Activated naive CD4-positive, alpha-beta T cell treated with anti-CD3 and anti-CD28 coated beads, Interleukin-2, amount 50 U/mL, for 24 hours (primary cell): ENCODE results near the gene PARD6A.

Source experiments
- H3K27ac Mint-ChIP-seq: one replicate; pipeline ENCODE4 v1.8.0; 2021; ENCODE audit warnings: mild to moderate bottlenecking, mixed read lengths
- H3K27me3 Mint-ChIP-seq: one replicate; pipeline ENCODE4 v1.8.0; 2021; ENCODE audit warnings: mixed read lengths
- H3K36me3 Mint-ChIP-seq: one replicate; pipeline ENCODE4 v1.8.0; 2021; ENCODE audit warnings: mixed read lengths
- H3K4me1 Mint-ChIP-seq: one replicate; pipeline ENCODE4 v1.8.0; 2021; ENCODE audit warnings: mixed read lengths
- H3K4me3 Mint-ChIP-seq: one replicate; pipeline ENCODE4 v1.8.0; 2021; ENCODE audit warnings: mild to moderate bottlenecking, mixed read lengths
- H3K9me3 Mint-ChIP-seq: one replicate; pipeline ENCODE4 v1.8.0; 2021; ENCODE audit warnings: mixed read lengths

The PARD6A gene

DNA sequence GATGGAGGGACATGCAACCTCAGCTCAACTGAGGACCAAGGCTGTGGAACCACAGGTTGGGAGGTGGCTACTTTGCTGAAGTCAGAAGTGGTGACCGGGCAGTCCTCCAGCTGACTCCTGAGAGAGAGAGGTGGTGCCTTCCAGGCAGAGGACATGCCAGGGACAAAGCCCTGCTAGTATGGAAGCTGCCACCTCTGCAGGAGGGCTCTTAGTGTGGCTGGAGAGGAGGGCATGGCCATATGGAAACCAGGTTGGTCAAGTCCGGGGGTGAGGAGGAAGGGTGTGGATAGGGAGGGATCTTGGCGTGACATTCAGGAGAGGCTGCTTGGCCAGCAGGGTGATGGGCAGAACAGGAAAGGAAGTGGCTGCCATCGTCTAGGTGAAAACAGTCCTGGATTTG, 11.5 kb downstream of the PARD6A start:
- Mint-ChIP-seq H3K27ac (no peak overlapping the region), H3K27me3 (no peaks in the 10 kb centered on the region), H3K36me3 (no peaks in the 10 kb centered on the region), H3K9me3 (no peaks in the 10 kb centered on the region), H3K4me3 (no peak overlapping the region), H3K4me1 (peaks cover 5% of the 10 kb centered on the region)

DNA sequence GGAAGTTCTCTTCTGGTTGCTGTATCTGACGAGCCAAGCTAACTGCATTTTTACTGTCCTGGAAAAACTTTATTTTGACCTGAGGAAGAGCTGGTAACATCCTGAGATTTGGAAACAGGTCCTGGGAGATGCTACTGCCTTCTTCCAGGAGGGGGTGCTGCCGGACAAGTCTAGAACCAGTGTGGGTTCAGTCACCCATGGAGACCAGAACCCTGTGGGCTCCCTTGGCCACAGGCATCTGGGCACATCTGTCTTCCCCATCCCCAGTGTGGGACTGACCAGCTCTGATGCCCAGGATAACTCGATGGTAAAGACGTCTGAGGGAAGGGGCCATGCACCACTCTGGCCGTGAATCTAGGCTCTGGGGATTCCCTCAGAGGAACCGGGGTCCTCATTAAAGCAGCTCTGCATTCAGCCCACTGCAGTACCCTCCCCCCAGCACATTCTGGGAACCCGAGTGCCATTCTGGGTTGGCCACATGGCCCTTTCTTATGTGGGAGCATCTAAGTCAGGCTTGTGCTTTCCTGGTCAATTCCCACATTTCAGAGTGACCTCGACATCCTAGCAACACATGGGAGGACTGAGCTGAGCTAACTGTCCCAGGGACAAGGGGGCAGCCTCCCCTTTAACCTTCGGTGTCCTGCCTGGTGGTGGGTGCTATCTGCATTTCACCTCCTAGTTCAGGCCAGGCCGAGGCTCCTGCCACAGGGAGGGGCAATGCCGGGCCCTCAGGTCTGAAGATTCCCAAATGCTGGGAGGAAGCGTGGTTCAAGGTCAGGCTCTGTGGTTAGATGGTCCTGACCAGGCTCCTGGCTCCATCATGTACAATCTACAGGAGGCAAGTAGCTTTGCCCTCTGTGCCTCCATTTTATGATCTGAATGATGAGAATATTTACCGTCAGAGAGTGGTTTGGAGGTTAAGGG, 12.2 kb downstream of the PARD6A start:
- Mint-ChIP-seq H3K9me3 (no peaks in the 10 kb centered on the region), H3K4me3 (no peak overlapping the region), H3K27ac (no peak overlapping the region), H3K4me1 (peaks cover under 1% of the 10 kb centered on the region), H3K36me3 (no peaks in the 10 kb centered on the region), H3K27me3 (no peaks in the 10 kb centered on the region)

DNA sequence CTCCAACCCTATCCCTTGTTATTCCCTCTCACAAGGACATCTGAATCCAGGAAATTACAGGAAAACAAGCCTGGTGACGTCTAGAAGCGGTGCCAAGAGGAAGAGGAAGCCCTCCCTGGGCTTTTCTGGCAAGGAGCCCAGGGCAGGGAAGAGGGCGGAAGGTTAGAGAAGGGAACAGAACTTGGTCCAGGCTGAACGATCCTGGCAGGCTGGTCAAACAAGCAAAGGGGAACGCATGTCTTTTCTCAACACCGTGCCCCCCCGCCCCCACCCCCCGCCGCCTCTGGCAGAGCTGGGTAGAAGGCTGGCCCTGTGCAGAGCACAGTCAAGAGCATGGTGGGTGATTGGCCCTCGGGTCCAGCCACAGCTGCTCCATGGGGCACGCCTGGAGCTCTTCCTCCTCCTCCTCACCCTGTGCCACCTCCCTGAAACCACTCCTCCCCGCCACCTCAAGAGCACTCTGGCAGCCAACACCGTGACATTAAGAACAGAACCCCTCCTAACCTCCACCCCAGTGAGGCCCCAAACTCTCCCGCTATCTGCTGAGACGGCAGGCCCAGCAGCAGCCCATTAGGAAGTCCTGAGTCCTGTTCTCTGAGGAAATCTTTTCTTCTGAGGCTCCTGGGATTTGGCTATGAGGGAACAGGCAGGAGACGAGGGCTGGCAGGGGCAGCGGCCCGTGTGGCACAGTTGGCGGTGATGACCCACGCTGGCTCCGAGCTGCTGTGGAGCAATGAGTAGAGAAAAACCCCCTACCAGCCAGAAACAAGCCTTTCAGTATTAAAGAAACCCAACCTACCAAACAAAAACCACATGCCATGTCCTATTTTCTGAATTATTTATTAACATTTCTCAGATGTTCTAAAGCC, 13.2 kb downstream of the PARD6A start:
- no peak overlapping the region for H3K4me3 Mint-ChIP-seq
- H3K4me1 Mint-ChIP-seq = no peaks in the 10 kb centered on the region
- no peaks in the 10 kb centered on the region for H3K27me3 Mint-ChIP-seq
- H3K36me3 Mint-ChIP-seq = no peaks in the 10 kb centered on the region
- no peak overlapping the region for H3K27ac Mint-ChIP-seq
- H3K9me3 Mint-ChIP-seq = no peaks in the 10 kb centered on the region

DNA sequence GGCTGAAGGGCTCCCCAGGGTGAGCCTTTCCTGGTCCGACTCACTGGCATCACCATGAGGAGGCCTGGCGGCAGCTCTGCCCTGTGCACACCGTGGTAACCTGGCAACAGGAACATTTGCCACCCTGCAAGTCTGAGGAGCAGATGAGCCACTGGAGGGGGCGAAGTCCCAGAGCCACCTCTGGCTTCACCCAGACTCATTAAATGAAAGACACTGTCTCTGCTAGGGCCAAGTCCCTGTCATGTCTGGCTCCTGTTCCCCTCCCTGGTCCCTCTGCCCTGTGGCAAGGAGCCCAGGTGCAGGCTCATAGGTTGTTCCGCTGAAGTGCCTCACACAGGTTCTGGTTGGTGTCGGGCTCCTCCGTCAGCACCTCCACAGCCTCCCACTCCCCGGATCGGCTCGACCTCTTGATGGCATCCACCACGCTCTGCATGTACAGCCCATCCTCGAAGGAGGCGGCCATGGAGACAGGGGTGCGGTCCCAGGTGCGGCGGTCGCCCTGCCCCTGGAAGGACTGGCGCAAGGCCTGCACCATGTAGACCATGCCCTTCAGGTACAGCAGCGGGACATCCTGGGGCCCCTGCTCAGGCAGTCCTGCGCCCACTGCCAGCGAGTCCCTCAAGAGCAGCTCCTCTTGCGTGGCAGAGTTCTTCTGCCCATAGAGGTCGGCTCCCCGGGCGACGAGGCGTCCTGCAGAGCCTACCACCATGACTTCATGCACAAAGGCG, 14.3 kb downstream of the PARD6A start:
- Mint-ChIP-seq H3K9me3 (no peaks in the 10 kb centered on the region), H3K36me3 (no peaks in the 10 kb centered on the region), H3K27ac (peak overlapping the region; percentile 55), H3K4me1 (no peaks in the 10 kb centered on the region), H3K4me3 (no peak overlapping the region), H3K27me3 (no peaks in the 10 kb centered on the region)

DNA sequence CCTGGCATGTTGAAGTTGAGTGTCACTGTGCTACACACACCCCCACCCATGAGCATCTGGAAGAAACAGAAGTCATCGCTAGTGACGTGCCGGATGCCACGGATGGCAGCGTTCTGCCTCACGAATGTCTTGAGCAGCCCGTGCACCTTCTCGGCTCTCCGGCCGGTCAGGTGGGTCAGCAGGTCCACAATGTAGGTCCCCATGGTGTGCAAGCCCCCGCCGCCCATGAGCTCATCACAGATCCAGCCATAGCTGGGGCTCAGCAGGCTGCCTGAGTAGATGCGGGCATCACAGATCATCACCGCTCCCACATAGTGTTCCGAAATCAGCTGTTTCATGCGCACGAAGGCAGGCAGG, 14.8 kb downstream of the PARD6A start:
- Mint-ChIP-seq H3K27ac (no peak overlapping the region), H3K9me3 (no peaks in the 10 kb centered on the region), H3K4me3 (no peak overlapping the region), H3K27me3 (no peaks in the 10 kb centered on the region), H3K4me1 (no peaks in the 10 kb centered on the region), H3K36me3 (no peaks in the 10 kb centered on the region)

DNA sequence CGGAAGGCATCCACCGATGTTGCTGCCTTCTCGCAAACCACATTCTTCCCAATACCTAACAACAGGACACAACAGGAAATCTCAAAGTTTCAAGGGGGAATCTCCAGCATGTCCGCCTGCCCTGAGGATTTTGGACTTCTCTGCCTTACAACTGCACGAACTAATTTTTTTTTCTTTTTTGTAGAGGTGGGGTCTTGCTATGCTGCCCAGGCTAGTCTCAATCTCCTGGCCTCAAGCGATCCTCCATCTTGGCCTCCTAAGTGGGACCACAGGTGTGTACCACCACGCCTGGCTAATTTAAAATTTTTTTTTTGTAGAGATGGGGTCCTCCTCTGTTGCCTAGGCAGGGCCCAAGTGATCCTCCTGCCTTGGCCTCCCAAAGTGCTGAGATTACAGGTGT, 15.2 kb downstream of the PARD6A start:
- no peak overlapping the region for H3K27ac Mint-ChIP-seq
- no peaks in the 10 kb centered on the region for H3K36me3 Mint-ChIP-seq
- H3K9me3 Mint-ChIP-seq = no peaks in the 10 kb centered on the region
- no peaks in the 10 kb centered on the region for H3K27me3 Mint-ChIP-seq
- H3K4me1 Mint-ChIP-seq = no peaks in the 10 kb centered on the region
- H3K4me3 Mint-ChIP-seq = no peak overlapping the region

DNA sequence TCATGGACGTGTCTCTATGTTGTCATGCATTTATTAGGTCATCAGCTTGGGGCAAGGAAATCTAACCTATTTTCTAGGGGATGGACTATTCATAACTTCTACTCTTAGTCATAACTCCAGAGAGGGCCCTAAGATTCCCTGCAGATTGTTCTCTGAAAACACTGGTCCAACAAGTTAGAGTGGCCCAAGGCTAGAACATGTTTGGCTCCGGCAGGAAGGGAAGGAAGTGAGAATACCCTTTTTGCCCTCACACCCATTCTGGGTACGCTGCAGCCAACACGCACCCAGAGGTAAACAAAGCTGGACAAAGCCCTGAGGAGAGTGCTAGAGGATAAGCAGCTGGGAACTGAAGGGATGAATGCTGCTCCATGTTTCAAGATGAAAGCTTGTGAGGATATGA, 15.8 kb downstream of the PARD6A start:
- H3K4me3 Mint-ChIP-seq = no peak overlapping the region
- no peaks in the 10 kb centered on the region for H3K27me3 Mint-ChIP-seq
- no peak overlapping the region for H3K27ac Mint-ChIP-seq
- no peaks in the 10 kb centered on the region for H3K9me3 Mint-ChIP-seq
- H3K4me1 Mint-ChIP-seq = no peaks in the 10 kb centered on the region
- H3K36me3 Mint-ChIP-seq = no peaks in the 10 kb centered on the region

DNA sequence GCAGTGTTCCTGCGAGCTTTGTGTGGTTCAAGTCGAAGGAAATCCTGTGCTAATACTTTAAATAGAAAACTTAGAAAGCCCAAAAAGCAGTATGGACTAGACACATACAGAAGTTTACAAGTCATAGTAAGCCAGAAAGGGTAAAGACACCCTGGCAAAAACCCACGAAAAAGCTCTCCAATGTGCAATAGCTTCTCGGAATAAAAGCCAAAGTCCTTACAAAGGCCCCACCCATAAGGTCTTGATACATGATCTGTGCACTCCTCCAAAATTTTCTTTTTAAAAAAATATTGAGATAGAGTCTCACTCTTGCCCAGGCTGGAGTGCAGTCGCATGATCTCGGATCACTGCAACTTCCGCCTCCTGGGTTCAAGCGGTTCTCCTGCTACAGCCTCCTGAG, 16.2 kb downstream of the PARD6A start:
- Mint-ChIP-seq H3K36me3 (no peaks in the 10 kb centered on the region), H3K9me3 (no peaks in the 10 kb centered on the region), H3K4me1 (no peaks in the 10 kb centered on the region), H3K4me3 (no peak overlapping the region), H3K27ac (no peak overlapping the region), H3K27me3 (no peaks in the 10 kb centered on the region)

DNA sequence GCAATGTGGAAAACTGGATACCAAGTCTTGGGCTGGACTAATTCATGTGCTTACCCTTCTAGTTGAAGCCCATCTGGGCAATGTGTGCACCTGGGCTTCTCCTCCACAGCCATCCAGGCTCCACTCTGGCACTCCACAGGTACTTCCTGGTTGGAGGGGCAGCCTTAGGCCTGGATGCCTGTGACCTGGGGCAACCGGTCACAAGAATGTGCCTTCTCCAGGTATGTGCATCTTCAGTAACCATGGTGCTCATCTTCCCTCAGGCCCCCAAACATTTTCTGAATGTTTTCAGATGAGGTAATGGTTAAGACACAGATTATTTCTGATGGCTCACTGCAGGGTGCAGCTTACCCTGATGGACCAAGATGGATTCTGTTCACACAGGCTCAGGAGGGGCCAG, 17.0 kb downstream of the PARD6A start:
- no peak overlapping the region for H3K27ac Mint-ChIP-seq
- no peaks in the 10 kb centered on the region for H3K27me3 Mint-ChIP-seq
- H3K9me3 Mint-ChIP-seq = no peaks in the 10 kb centered on the region
- no peaks in the 10 kb centered on the region for H3K4me1 Mint-ChIP-seq
- H3K36me3 Mint-ChIP-seq = no peaks in the 10 kb centered on the region
- H3K4me3 Mint-ChIP-seq = no peak overlapping the region

DNA sequence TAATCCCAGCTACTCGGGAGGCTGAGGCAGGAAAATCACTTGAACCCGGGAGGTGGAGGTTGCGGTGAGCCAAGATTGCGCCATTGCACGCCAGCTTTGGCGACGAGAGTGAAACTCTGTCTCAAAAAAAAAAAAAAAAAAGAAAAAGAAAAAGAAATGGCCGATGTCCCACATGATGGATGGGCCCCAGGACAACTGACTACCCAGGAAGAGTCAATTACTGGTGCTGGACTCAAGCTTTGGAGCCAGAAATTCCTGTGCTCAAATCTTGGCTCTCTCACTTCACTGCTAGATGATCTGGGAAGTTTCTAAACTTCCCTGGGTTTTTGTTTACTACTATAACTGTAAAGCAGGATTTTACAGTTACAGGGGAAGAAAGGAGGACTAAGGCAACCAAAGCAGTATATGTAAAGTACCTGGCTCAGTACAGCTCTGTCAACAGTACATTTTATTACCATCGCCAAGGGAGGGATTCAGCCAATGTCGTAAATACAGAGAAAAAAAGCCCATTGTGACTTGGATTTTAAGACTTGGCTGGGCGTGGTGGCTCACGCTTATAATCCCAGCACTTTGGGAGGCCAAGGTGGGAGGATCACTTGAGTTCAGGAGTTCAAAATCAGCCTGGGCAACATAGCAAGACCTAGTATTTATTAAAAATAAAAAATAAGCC, 17.7 kb downstream of the PARD6A start:
- Mint-ChIP-seq H3K9me3 (no peaks in the 10 kb centered on the region), H3K27ac (no peak overlapping the region), H3K4me1 (no peaks in the 10 kb centered on the region), H3K4me3 (no peak overlapping the region), H3K36me3 (no peaks in the 10 kb centered on the region), H3K27me3 (no peaks in the 10 kb centered on the region)

DNA sequence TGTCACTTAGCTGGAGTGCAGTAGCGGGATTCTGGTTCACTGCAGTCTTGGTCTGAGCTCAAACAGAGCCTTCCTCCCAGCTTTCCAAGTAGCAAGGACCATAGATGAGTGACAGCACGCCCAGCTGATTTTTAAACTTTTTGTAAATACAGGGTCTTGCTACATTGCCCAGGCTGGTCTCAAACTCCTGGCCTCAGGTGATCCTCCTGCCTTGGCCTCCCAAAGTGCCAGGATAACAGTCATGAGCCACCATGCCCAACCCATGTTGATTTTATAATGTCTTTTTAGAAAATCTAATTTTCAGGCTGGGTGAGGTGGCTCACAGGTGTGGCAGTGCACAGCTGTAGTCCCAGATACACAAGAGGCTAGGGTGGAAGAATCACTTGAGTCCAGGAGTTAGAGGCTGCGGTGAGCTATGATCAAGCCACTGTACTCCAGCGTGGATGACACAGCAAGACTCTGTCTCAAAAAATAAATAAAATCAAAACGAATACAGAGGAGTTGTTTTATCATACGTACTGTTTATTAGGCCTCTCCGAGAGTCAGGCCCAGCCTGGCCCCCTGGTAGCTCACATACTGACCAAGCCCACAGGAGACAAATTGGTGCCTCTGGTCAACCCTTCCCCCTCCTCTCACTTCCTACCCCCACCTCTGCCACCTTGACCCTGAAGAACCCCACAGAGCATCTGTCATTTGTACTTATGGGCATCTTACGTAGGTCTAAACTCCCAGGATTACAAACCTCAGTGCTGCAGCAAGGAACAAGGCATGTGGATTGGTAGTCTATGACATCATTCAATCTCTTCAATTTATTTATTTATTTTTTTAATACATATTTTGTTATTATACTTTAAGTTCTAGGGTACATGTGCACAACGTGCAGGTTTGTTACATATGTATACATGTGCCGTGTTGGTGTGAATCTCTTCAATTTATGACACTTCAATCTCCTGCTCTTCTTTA, 19.5 kb downstream of the PARD6A start:
- Mint-ChIP-seq H3K4me1 (peaks cover 5% of the 10 kb centered on the region), H3K36me3 (no peaks in the 10 kb centered on the region), H3K27ac (no peak overlapping the region), H3K4me3 (no peak overlapping the region), H3K27me3 (no peaks in the 10 kb centered on the region), H3K9me3 (no peaks in the 10 kb centered on the region)

DNA sequence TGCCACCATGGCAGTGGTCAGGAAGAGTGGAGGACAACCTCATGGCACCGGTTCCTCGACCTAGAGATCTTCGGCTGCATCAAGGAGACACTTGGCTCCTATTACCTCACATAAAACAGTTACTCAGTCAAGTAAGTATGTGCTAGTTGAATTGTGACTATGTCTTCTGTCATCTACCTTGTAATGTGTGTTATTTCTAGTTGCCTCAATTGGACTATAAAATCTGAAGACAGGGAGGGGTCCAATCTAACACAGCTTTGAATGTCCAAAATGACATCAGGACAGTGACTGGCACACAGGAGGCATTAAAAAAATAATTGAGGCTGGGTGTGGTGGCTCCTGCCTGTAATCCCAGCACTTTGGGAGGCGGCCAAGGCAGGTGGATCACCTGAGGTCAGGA, 23.0 kb downstream of the PARD6A start:
- Mint-ChIP-seq H3K27ac (no peak overlapping the region), H3K27me3 (no peaks in the 10 kb centered on the region), H3K4me1 (peaks cover 16% of the 10 kb centered on the region), H3K36me3 (peaks cover 2% of the 10 kb centered on the region), H3K9me3 (no peaks in the 10 kb centered on the region), H3K4me3 (no peak overlapping the region)

DNA sequence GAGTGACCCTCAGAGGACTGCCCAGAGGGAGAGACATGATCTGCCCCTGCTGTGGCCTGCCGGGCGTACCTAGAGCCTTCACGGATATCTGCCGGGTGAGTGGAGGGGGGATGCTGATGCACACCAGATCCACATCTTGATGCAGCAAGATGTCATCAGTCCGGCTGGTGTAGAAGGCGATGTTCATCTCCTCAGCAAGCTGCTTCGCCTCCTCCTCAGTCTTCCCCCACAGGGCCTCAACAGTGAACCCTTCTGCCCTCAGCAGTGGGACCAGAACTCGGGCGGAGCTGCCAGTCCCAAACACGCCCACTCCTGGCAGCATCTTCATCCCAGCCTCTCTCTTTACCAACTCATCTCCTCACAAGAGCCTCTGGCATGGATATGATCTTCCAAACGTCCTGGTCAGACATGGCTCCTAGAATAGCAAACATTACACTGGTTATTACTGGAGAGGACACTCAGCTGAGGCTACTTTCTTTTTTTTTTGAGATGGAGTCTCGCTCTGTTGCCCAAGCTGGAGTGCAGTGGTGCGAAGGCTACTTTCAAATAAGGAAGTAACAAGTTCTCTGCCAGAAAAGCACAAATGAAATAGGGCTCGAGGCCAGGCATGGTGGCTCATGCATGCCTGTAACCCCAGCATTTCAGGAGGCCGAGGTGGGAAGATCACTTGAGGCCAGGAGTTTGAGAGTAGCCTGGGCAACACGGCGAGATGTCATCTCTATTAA, 24.8 kb downstream of the PARD6A start:
- no peaks in the 10 kb centered on the region for H3K27me3 Mint-ChIP-seq

More for the DNA sequence above, 24.8 kb downstream of the PARD6A start:
- H3K4me3 Mint-ChIP-seq = peak overlapping the region; percentile 33
- H3K27ac Mint-ChIP-seq = no peak overlapping the region
- peaks cover 16% of the 10 kb centered on the region for H3K4me1 Mint-ChIP-seq
- H3K36me3 Mint-ChIP-seq = peaks cover 4% of the 10 kb centered on the region
- H3K9me3 Mint-ChIP-seq = no peaks in the 10 kb centered on the region
